AG04449 (cell line): Measurements from ENCODE around the gene CELF3.

Experiments
- CTCF ChIA-PET: fragments of 350-600 bp; formaldehyde crosslinking; extraction: SDS; loops from one replicate; lab custom pipeline; 2021; ENCODE audit warnings: antibody characterized with exemption; lab: Yijun Ruan, JAX
- POLR2A ChIA-PET: fragments of 400-600, 350-600 bp; formaldehyde crosslinking; extraction: SDS; loops from one replicate; lab custom pipeline; 2020; ENCODE audit warnings: antibody characterized with exemption, inconsistent platforms; lab: Yijun Ruan, JAX
- DNase-seq: peaks from one replicate; pipeline ENCODE4 v3.0.0-alpha.2; 2010; ENCODE audit warnings: low read depth, low spot score
- H3K4me3 ChIP-seq: 2 replicates; pipeline ENCODE4 v1.5.1; 2011; ENCODE audit warnings: low read depth, mild to moderate bottlenecking, control low read depth, low read length
- TF ChIP-seq, protein P1 (sequence below): IDR thresholded peaks from one replicate; pipeline ENCODE4 v1.5.1; 2011; ENCODE audit warnings: mild to moderate bottlenecking, moderate library complexity, low read length, control low read depth, inconsistent platforms; ENCODE audit not compliant: insufficient read depth; ENCODE audit errors: missing control alignments

CELF3 gene

DNA sequence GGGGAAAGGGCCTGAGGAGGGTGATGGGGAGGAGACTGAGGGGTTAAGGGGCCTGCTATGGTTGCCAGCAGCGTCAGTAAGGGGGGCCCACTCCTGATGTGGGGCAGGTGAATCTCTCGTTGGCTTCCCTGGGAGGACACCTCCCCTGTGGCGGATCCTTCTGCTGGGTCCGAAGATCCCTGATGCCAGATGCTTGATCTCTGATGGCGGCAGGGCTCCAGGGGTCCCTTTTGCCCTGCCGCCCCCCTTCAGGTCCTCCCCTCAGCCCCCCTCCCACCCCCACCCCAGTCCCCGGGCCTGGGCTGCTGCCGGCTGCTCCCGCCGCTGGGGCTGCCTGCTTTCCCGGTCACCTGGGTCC, 219 bp downstream of the CELF3 start:
- no peak overlapping the region for H3K4me3 ChIP-seq
- ChIA-PET CTCF (interaction anchor here (1.1 to 2.0 kb wide), 2 partner anchors 18 to 23 kb away, joined by 3 to 8 read pairs; no protein-coding TSS in a partner anchor), POLR2A (no interaction called here)
- TF ChIP-seq, protein P1, sequence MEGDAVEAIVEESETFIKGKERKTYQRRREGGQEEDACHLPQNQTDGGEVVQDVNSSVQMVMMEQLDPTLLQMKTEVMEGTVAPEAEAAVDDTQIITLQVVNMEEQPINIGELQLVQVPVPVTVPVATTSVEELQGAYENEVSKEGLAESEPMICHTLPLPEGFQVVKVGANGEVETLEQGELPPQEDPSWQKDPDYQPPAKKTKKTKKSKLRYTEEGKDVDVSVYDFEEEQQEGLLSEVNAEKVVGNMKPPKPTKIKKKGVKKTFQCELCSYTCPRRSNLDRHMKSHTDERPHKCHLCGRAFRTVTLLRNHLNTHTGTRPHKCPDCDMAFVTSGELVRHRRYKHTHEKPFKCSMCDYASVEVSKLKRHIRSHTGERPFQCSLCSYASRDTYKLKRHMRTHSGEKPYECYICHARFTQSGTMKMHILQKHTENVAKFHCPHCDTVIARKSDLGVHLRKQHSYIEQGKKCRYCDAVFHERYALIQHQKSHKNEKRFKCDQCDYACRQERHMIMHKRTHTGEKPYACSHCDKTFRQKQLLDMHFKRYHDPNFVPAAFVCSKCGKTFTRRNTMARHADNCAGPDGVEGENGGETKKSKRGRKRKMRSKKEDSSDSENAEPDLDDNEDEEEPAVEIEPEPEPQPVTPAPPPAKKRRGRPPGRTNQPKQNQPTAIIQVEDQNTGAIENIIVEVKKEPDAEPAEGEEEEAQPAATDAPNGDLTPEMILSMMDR = no peak
- no peak for DNase-seq

DNA sequence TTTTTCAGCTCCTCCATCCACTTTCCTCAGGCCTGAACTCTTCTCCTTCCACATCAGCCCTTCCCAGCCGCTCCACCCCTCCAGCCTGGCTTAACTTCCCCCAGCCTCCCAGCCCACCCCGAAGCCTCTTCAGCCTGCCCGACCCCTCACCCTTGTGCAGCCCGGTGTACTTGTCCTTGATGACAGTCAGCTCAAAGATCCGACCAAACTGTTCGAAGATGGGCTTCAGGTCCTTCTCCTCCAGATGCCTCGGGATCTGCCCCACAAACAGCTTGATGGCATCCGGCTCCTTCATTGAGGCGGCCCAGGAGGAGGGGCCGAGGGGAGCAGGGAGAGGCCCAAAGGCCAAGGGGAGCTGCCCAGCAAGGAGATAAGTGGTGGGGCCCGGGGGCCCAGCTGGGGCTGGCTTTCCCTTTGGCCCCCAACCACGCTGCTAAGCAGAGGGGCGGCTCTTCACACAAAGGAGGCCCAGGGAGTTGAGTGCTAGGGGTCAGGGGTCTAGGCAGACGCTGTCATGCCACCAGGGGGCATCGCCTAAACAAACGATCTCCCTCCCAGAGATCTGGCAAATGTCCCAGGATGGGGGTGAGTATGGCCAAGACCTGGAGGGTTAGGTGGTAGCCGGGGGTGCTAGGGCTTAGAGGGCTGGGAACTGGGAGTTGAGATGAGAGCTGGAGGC, 738 bp downstream of the CELF3 start:
- no peak for DNase-seq
- no peak overlapping the region for H3K4me3 ChIP-seq
- ChIA-PET POLR2A (no interaction called here), CTCF (interaction anchor here (1.1 to 2.0 kb wide), 2 partner anchors 19 to 23 kb away, joined by 3 to 8 read pairs; no protein-coding TSS in a partner anchor)
- TF ChIP-seq, protein P1 = no peak

DNA sequence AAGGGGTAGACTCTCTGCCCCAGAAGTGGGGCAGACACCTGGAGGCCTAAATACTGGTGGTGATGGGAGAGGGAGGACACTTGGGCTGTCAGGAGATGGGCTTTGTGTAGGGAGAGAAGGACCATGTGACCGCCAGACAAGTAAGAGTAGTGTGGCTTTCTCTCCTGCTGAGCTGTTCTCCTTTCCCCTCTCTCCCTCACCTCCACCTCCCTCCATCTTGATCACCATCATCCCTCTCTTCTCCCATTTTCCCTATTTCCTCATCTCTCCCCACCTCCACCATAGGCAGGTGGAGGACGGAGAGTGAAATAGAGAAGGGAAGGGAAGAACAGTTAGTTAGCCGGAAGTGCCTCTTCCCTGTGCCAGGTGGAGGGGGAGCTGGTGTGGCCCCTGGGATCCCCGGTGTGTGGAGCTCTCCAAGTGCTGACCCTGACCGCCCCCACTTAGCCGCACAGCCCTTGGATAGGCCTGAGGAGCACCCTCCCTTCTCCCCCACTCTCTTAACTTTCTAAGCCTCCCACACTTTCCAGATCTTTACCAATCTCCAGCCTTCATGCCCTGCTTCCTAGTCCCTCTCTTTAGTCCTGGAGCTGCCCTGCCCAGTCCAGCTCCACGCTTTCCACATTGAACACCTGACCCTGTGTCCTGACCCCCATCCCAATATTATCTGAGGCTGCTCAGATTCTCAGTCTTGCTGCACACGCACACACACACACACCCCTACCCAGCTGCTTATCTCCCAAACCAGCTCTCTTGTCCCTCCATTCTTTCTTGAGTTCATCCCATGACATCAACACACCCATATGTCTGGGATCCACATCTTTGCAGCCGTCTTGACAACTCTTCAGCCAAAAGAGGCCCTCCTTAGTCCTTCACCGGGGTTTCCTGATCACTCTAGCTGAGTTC, 1.5 kb downstream of the CELF3 start:
- CTCF ChIA-PET = interaction anchor here (0.8 to 2.0 kb wide), 2 partner anchors 20 to 121 kb away, joined by 3 to 8 read pairs; no protein-coding TSS in a partner anchor
- DNase-seq = no peak
- POLR2A ChIA-PET = no interaction called here
- TF ChIP-seq, protein P1 = no peak
- H3K4me3 ChIP-seq = no peak overlapping the region

DNA sequence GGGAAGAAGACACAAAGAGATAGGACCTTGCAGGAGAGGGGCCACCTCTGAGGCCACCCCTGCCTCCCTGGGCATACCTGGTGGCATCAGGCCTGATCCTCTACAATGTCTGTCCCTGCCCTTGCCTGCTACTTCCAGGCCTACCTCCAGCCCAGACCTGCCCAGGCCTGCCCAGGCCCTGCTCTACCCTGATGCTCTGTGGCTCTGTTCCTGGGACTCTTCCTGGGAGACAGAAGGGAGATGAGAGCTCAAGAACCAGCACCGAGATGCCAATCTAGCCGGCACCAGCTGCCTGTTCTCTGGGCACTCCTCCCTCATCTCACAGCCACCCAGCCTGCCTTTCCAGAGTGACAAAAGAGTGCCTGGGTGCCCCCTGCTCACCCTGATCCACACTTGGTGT, 2.7 kb downstream of the CELF3 start:
- POLR2A ChIA-PET = no interaction called here
- TF ChIP-seq, protein P1 = no peak
- no peak for DNase-seq
- no peak overlapping the region for H3K4me3 ChIP-seq
- CTCF ChIA-PET = interaction anchor here (1.6 kb wide), 1 partner anchor 9 kb away, joined by 5 read pairs; no protein-coding TSS in a partner anchor

GRCh38 chr1:151713044-151713443, 3.6 kb downstream of the CELF3 start:
- ChIA-PET POLR2A (no interaction called here), CTCF (interaction anchor here (0.8 to 1.6 kb wide), 3 partner anchors 9 to 22 kb away, joined by 3 to 5 read pairs (median 4); no protein-coding TSS in a partner anchor)
- no peak for DNase-seq
- H3K4me3 ChIP-seq = no peak overlapping the region
- TF ChIP-seq, protein P1 = no peak

GRCh38 chr1:151711951-151712350, 4.7 kb downstream of the CELF3 start:
- POLR2A ChIA-PET = no interaction called here
- CTCF ChIA-PET = interaction anchor here (0.9 to 1.2 kb wide), 2 partner anchors 16 to 19 kb away, joined by 3 to 4 read pairs; no protein-coding TSS in a partner anchor
- DNase-seq = no peak
- TF ChIP-seq, protein P1 = no peak
- H3K4me3 ChIP-seq = no peak overlapping the region
